HepG2 (cell line): ENCODE results near the gene TPGS1. TPM values are rescaled to one million over a fixed set of nuclear protein-coding genes. Genes with fewer than 3 reads are reported as not detected.

Experiments used
- ATAC-seq: fragments of 200-7000 bp; cut with Tn5 transposase; 3 replicates; pipeline ENCODE4 v1.9.1; 2020; ENCODE audit warnings: mild to moderate bottlenecking, moderate library complexity
- BruUV-seq: library from RNA; stranded (reverse); fragments of 400-500 nt; replicated peaks from 2 replicates; lab custom pipeline; 2021; lab: Mats Ljungman, UMichigan
- CTCF ChIA-PET: fragments of 300-600 bp; formaldehyde crosslinking; extraction: SDS; loops from one replicate; lab custom pipeline; 2021; ENCODE audit warnings: low total read pairs, inconsistent platforms, low intra/inter-chr PET ratio; lab: Yijun Ruan, JAX
- POLR2A ChIA-PET: fragments of 350-600 bp; sonication (Branson Sonifier 250); formaldehyde crosslinking; loops from one replicate; lab custom pipeline; 2020; ENCODE audit warnings: antibody characterized with exemption, inconsistent platforms; lab: Yijun Ruan, JAX
- DNase-seq: peaks from one replicate; pipeline ENCODE4 v3.0.0-alpha.2; 2015; ENCODE audit warnings: low spot score
- FAIRE-seq: peaks from 3 replicates; lab custom pipeline; 2011; peaks lifted over from hg19 to GRCh38; lab: Jason Lieb, UNC
- H2AFZ ChIP-seq: one replicate; pipeline ENCODE4 v1.6.1; 2011; ENCODE audit warnings: low read length, inconsistent platforms
- H3K27ac ChIP-seq: fragments of 300-600 bp; 3 replicates; pipeline ENCODE4 v1.8.0; 2011; ENCODE audit warnings: mixed run types, mild to moderate bottlenecking, mixed read lengths, low read length, inconsistent platforms; ENCODE audit not compliant: insufficient read depth; ENCODE audit errors: extremely low read length
- H3K27me3 ChIP-seq, 2 experiments: fragments of 200-600 bp in 1 of 2; 2 replicates in 1 of 2; 3 replicates in 1 of 2; pipeline versions ENCODE4 v1.6.0 to v1.8.0; 2011; ENCODE audit warnings: low read length in 2 of 2, mild to moderate bottlenecking in 2 of 2, moderate library complexity in 2 of 2, inconsistent platforms in 1 of 2; ENCODE audit not compliant: insufficient read depth in 2 of 2, control insufficient read depth in 1 of 2
- H3K36me3 ChIP-seq, 2 experiments: fragments of 200-600 bp in 1 of 2; replicated peaks in 1 of 2; 2 replicates in 1 of 2; 3 replicates in 1 of 2; pipeline versions ENCODE4 v1.5.1 to v1.8.0; 2011; ENCODE audit warnings: low read length in 2 of 2, inconsistent platforms in 1 of 2; ENCODE audit not compliant: insufficient read depth in 2 of 2, control insufficient read depth in 1 of 2
- H3K4me1 ChIP-seq: 2 replicates; pipeline ENCODE4 v1.5.1; 2012; ENCODE audit warnings: low read length, inconsistent platforms; ENCODE audit not compliant: insufficient read depth
- H3K4me2 ChIP-seq: 2 replicates; pipeline ENCODE4 v1.6.0; 2011; ENCODE audit warnings: low read depth, low read length, inconsistent platforms
- H3K4me3 ChIP-seq, 3 experiments: fragments of 200-600 bp in 1 of 3; sonication (generic), shearing (Covaris generic) in 1 of 3; replicated peaks in 1 of 3; 2 replicates each; pipeline ENCODE4 v1.5.1; 2011 to 2016; ENCODE audit warnings: low read length in 3 of 3, inconsistent platforms in 2 of 3, low read depth in 2 of 3, mild to moderate bottlenecking in 2 of 3, control low read depth in 1 of 3, mixed read lengths in 1 of 3; ENCODE audit not compliant: insufficient read depth in 1 of 3
- H3K79me2 ChIP-seq: one replicate; pipeline ENCODE4 v1.6.1; 2011; ENCODE audit warnings: low read length, inconsistent platforms; ENCODE audit not compliant: insufficient read depth
- H3K9ac ChIP-seq: 2 replicates; pipeline ENCODE4 v1.6.0; 2011; ENCODE audit warnings: mild to moderate bottlenecking, low read depth, low read length, inconsistent platforms; ENCODE audit not compliant: insufficient read depth
- H3K9me3 ChIP-seq: 2 replicates; pipeline ENCODE4 v1.5.1; 2012; ENCODE audit warnings: mild to moderate bottlenecking, low read length
- H4K20me1 ChIP-seq: 2 replicates; pipeline ENCODE4 v1.6.0; 2011; ENCODE audit warnings: inconsistent platforms, mild to moderate bottlenecking, low read length, moderate library complexity; ENCODE audit not compliant: insufficient read depth
- ARNTL ChIP-seq: sonication (generic); formaldehyde crosslinking; IDR thresholded peaks from 2 replicates; pipeline ENCODE4 v1.4.0; 2020; ENCODE audit warnings: mild to moderate bottlenecking, missing genetic modification reagents
- KLF9 ChIP-seq: IDR thresholded peaks from 2 replicates; pipeline ENCODE4 v1.6.1; 2016; ENCODE audit warnings: low read depth
- NFIC ChIP-seq: IDR thresholded peaks from 2 replicates; pipeline ENCODE4 v1.6.1; 2012; ENCODE audit warnings: mild to moderate bottlenecking, low read length, inconsistent platforms
- POGZ ChIP-seq: sonication (generic); formaldehyde crosslinking; IDR thresholded peaks from 2 replicates; pipeline ENCODE4 v1.4.0; 2020; ENCODE audit warnings: mild to moderate bottlenecking, missing genetic modification reagents
- RARG ChIP-seq: sonication (generic); formaldehyde crosslinking; IDR thresholded peaks from 2 replicates; pipeline ENCODE4 v1.4.0; 2020; ENCODE audit warnings: low read depth, mild to moderate bottlenecking, missing genetic modification reagents
- SMARCC2 ChIP-seq: fragments of 450-650 bp; IDR thresholded peaks from 2 replicates; pipeline ENCODE4 v1.6.1; 2017; ENCODE audit warnings: antibody characterized with exemption, mild to moderate bottlenecking
- TOE1 ChIP-seq: sonication (generic); formaldehyde crosslinking; IDR thresholded peaks from 2 replicates; pipeline ENCODE4 v1.4.0; 2020; ENCODE audit warnings: mild to moderate bottlenecking, missing genetic modification reagents
- ZBTB33 ChIP-seq: sonication (generic); formaldehyde crosslinking; IDR thresholded peaks from 2 replicates; pipeline ENCODE4 v1.4.0; 2020; ENCODE audit warnings: missing genetic modification reagents
- ZBTB38 ChIP-seq: sonication (generic); formaldehyde crosslinking; IDR thresholded peaks from 2 replicates; pipeline ENCODE4 v1.5.1; 2020; ENCODE audit warnings: mild to moderate bottlenecking, missing genetic modification reagents
- ZFP91 ChIP-seq: sonication (generic); formaldehyde crosslinking; IDR thresholded peaks from 2 replicates; pipeline ENCODE4 v1.9.0; 2022; ENCODE audit warnings: missing genetic modification reagents, mild to moderate bottlenecking, borderline replicate concordance
- ZIK1 ChIP-seq: sonication (generic); formaldehyde crosslinking; IDR thresholded peaks from 2 replicates; pipeline ENCODE4 v1.5.0; 2020; ENCODE audit warnings: mild to moderate bottlenecking, low read depth, missing genetic modification reagents, borderline replicate concordance
- ZNF407 ChIP-seq: sonication (generic); formaldehyde crosslinking; IDR thresholded peaks from one replicate; pipeline ENCODE4 v1.5.1; 2020; ENCODE audit warnings: mild to moderate bottlenecking, missing genetic modification reagents; ENCODE audit errors: not compliant biosample characterization
- ZNF766 ChIP-seq: sonication (generic); formaldehyde crosslinking; IDR thresholded peaks from 2 replicates; pipeline ENCODE4 v1.5.0; 2020; ENCODE audit warnings: missing genetic modification reagents, borderline replicate concordance
- WGBS: methylation state at CpG from one replicate; pipeline ENCODE4 v1.1.6; 2017; ENCODE audit warnings: low lambda C conversion rate; 5-methylcytosine and 5-hydroxymethylcytosine counted together
- in situ Hi-C: cut with HindIII; loops from 2 replicates; pipeline ENCODE4 v1.10.0; 2017; ENCODE audit warnings: low pct_unique_long_range_greater_than_20kb; ENCODE audit not compliant: extremely low pct_ligation_motif_present
- intact Hi-C: fragments of 100-400 bp; cut with micrococcal nuclease; formaldehyde crosslinking; loops from one replicate; pipeline ENCODE4 v1.10.0; 2022; ENCODE audit not compliant: unreplicated experiment
- polyA plus RNA-seq, 8 experiments: library from polyadenylated mRNA; depleted of rRNA in 3 of 8; stranded (reverse) in 7 of 8; unstranded in 1 of 8; fragments of >200 nt; fragmentation: Illumina TruSeq in 4 of 8; extraction: Trizol in 4 of 8; gene quantifications; 2 replicates each; pipeline versions ENCODE4 v1.2.1 to v1.2.3, GENCODE V29; 2011 to 2016; ENCODE audit warnings: low read depth in 4 of 8, missing spikeins in 1 of 8, mixed read lengths in 1 of 8; ENCODE audit not compliant: insufficient read depth in 1 of 8
- total RNA-seq, 5 experiments: library from RNA; depleted of rRNA; stranded (reverse); fragments of >200 nt; fragmentation: Illumina TruSeq; extraction: Trizol; gene quantifications; 2 replicates each; pipeline ENCODE4 v1.2.3, GENCODE V29; 2016; ENCODE audit warnings: low read depth in 1 of 5

Gene TPGS1
- total and polyA plus RNA-seq, 2 of the 13 experiments (the other 11 are each of a cell fraction or from before 2014, with no cell fraction given) = 1.1 to 6.2 TPM

- peak overlapping the region; percentile 36; the same call in 1 of the 2 replicates for H3K4me2 ChIP-seq
- H3K79me2 ChIP-seq = no peaks in the 10 kb centered on the region
- FAIRE-seq = no peak
- ChIA-PET CTCF (no interaction called here), POLR2A (interaction anchor here (1.1 to 3.8 kb wide), 6 partner anchors 17 to 184 kb away, joined by 6 to 45 read pairs (median 9); partner anchors contain the start of gene BSG)
- H4K20me1 ChIP-seq = no peaks in the 10 kb centered on the region
- in situ Hi-C loops = loop anchor here (5.0 kb wide), 1 partner anchor 32 kb away; the partner anchor contains the start of gene HCN2
- ATAC-seq = no peak
- peaks cover 66% of the 10 kb centered on the region for H3K4me1 ChIP-seq
- no TSS peak for BruUV-seq
- no peak for DNase-seq
- H3K9ac ChIP-seq = no peak overlapping the region
- no peak overlapping the region for H3K4me3 ChIP-seq
- no peak overlapping the region for H2AFZ ChIP-seq
- H3K27me3 ChIP-seq = peaks cover 3% of the 10 kb centered on the region in 2 experiments; a peak in 2 of 5 replicates
- 36% methylated on average over 15 of the region's 20 CpGs for WGBS
- no peaks in the 10 kb centered on the region for H3K36me3 ChIP-seq
- intact Hi-C loops = no loop called here
- no peak overlapping the region for H3K27ac ChIP-seq
- no peaks in the 10 kb centered on the region for H3K9me3 ChIP-seq
- TF ChIP-seq ZIK1 (CRISPR knock-in tag) = no peak
- TF ChIP-seq POGZ (CRISPR knock-in tag) = no peak
- TF ChIP-seq ZNF766 = no peak
- 0 out of 2 replicates have a peak, but pooled peaks have one; percentile 23 for TF ChIP-seq ARNTL (CRISPR knock-in tag)
- 0 out of 2 replicates have a peak, but pooled peaks have one; percentile 36 for TF ChIP-seq ZBTB38 (CRISPR knock-in tag)
- no peak for TF ChIP-seq NFIC
- TF ChIP-seq TOE1 = no peak
- no peak for TF ChIP-seq KLF9 (CRISPR knock-in tag)
- TF ChIP-seq ZNF407 (CRISPR knock-in tag) = peak; percentile 32
- TF ChIP-seq SMARCC2 = no peak
- no peak for TF ChIP-seq RARG (CRISPR knock-in tag)
- no peak for TF ChIP-seq ZBTB33
- no peak for TF ChIP-seq ZFP91 (CRISPR knock-in tag)
These were observed 47.5 kb downstream of the TPGS1 start for GRCh38 chr19:554817-555216.
